ENCODE measurements around the gene SGCA.
A peak's percentile ranks its signal among the peaks of the same experiment; 100 is the strongest.

SGCA gene

DNA sequence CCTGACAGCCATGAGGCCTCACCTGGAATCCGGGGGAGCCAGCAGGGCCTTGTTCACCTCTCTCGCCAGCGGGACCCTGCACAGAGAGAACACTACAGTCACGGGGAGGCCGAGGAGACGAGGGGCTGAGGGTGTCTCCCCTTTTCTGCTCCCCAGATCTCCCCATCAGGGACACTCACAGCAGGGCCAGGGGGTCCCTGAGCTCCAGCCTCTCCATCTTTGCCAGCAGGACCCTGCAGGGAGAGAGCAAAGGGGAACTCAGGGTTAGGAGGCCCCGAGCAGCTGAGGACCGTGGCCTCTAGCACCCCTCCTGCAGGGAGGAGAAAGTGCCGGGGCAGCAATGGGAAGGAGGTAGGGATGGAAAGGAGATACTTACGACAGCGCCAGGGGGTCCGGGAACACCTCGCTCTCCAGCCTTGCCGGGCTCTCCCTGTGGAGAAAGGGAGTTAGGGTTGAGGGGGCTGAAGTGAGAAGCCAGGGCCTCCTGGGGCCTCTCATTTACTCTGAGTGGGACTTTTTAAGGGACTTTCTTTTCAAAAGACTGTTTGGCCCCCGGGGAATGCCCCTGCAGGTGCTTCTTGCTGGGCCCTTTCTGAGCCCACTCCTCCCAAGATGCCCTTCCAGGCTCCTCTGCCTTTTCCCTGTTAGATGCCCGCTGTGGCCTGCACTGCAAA is 26.9 kb downstream of the SGCA start:
- DNase-seq (ENCODE audit: low read depth in 2 of 2, low spot score in 1 of 2) = no peak

DNA sequence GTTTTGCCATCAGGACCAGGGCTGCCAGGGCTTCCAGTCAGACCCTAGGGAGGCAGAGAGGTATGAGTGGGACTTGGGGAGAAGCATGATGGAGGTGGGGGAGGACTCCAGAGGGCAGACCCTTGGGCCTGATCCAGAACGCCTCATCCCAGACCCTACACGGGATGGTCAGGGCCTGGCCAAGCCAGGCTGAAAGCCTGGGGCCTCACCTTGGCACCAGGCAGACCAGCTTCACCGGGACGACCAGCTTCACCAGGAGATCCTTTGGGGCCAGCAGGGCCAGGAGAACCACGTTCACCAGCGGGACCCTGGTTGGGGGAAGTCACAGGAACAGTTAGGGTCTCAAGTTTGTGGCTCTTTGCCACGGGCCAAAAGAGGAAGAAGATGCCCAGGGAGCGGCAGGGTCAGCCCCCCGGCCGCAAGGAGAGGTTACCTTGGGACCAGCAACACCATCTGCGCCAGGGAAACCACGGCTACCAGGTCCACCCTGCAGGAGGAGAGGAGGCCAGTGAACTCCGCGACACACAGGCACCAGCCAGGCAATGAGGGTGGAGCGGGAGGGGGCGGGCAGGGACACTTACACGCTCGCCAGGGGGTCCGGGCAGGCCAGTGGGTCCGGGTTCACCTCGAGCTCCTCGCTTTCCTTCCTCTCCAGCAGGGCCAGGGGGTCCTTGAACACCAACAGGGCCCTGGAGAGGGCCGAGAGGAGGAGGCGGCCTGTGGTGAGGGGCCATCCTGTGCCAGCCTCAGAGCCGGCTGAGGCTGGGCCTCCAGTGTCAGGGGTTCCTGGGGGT is 28.5 kb downstream of the SGCA start:
- no peak for DNase-seq (ENCODE audit: low read depth in 2 of 2, low spot score in 1 of 2)

DNA sequence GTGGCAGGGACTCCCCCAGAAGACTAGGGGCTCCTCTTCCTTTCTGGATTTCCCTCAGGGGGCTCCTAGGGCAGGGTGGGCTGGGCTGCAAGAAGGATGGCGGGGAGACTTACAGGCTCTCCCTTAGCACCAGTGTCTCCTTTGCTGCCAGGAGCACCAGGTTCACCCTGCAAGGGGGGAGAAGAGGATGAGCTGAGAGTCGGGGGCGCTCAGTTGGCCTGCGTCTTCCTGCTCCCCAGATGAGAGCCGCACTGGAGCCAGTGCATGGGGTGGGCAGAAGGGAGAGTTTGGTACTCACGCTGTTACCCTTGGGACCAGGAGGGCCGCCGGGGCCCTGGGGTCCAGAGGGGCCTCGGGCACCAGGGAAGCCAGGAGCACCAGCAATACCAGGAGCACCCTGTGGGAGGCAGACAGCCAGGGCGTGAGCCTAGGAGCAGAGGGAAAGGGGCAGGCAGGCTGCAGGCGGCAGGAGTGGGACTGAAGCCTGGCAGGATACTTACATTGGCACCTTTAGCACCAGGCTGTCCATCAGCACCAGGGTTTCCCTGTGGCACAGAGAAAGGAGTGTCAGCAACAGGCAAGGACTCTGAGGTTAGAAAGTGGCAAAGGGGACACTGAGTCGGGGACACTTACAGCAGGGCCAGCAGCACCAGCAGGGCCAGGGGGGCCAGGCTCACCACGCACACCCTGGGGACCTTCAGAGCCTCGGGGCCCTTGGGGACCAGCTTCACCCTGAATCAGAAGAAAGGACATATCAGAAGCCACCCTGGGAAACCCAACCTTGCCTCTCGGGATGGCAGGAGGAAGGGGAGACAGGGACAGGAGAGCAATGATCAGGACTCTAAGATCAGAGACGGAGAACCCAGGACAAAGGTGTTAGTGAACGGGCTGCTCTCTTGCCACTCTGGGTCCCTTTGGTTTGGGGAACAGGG is 29.4 kb downstream of the SGCA start:
- no peak for DNase-seq (ENCODE audit: low read depth in 2 of 2, low spot score in 1 of 2)

DNA sequence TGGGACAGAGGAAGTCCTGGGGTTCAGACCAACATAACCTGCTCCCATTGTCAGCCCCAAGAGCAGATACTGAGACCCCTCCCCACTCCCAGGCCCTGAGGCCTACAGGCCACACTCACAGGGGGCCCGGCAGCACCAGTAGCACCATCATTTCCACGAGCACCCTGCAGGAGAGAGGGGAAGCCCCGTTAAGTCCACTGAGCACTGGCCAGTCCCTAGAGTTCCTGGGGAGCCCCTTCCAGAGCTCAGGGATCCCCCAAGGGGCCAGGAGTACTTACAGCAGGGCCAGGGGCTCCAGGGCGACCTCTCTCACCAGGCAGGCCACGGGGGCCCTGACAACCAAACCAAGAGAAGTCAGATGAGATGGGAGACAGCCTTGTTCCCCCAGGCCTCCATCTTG is 30.2 kb downstream of the SGCA start:
- no peak for DNase-seq (ENCODE audit: low read depth in 2 of 2, low spot score in 1 of 2)

DNA sequence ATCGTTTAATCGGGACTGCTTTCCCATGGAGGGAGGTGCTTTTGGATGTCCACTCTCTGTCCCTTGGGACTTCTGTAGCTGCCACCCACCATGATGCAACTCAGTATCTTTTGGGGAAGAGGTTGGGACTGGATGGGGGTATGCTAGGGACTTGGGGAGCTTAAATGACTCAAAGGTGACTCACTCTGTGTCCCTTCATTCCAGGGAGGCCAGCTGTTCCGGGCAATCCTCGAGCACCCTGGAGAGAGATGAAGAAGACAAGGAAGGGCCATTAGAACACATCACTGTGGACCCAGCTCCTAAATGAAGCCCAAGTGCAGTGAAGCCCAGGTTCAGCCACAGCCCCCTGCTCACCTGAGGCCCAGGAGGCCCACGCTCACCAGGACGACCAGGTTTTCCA is 31.0 kb downstream of the SGCA start:
- DNase-seq (ENCODE audit: low read depth in 2 of 2, low spot score in 1 of 2) = no peak

DNA sequence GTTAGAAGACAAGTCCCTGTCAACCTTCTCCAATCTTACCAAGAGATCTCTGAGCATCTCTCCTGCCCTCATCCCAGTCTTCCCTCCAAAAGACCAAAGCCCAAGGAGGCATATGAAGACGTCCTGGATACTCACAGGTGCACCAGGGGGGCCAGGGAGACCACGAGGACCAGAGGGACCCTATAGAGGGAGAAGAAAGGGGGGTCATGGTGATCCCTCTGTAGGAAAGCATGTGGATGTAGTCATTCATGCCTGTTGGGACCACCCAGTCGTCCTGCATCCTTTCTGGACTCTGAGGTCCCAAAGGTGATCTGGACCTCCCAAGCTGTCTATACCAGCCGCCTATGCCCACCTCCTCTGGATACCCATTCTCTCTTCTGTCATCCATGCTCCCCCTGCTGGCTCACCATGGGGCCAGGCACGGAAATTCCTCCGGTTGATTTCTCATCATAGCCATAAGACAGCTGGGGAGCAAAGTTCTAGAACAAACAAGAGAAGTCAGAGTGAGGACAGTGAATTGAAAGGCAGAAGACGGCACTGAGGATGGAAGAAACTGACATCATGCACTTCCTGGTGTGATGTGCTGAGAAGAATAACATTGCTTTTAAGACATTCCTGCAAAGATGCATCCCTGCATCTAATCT is 32.3 kb downstream of the SGCA start:
- DNase-seq (ENCODE audit: low read depth in 2 of 2, low spot score in 1 of 2) = peak in 1 of 2 donors; percentile 18

DNA sequence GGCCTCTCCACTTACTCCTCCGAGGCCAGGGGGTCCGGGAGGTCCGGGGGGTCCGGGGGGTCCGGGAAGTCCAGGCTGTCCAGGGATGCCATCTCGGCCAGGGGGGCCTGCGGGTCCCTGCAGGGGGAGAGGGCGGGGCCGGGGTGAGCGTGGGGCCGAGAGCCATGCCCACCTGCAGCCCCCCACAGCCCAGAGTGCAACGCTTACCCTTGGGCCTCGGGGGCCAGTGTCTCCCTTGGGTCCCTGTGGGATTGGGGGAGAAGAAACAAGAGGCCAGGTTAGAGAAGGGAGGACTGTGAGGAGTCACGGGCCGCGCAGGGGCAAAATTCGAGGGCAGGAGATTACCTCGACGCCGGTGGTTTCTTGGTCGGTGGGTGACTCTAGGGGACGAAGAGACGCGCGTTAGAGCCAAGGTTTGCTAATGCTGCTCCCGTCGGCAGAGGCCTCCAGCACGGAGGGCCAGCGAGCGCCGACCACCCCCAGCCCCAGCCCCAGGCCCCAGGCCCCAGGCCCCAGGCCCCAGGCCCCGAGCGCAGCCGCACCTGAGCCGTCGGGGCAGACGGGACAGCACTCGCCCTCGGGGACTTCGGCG is 33.5 kb downstream of the SGCA start:
- DNase-seq (ENCODE audit: low read depth in 2 of 2, low spot score in 1 of 2) = no peak

DNA sequence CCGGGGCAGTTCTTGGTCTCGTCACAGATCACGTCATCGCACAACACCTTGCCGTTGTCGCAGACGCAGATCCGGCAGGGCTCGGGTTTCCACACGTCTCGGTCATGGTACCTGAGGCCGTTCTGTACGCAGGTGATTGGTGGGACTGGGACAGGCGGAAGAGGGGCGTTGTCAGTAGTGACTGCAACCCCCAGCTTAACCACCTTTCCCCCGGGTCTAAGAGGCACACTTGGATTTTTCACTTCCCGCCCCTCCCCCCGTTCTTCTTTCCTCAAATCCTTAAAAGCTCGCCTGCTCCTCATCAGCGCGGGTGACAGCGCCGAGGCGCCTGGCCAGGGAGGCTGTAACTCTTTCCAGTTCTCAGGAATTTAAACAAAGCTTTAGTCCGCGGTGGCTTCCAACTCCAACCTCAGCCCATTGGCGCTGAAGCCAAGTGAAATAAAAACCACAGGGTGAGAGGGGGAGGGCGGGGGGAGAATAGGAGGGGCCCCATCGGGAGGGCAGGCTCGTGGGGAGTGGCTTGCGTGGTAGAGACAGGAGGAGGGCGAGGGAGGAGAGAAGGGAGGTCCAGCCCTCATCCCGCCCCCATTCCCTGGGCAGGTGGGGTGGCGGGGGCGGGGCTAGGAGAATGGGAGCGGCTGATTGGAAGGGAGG is 34.1 kb downstream of the SGCA start:
- DNase-seq (ENCODE audit: low read depth in 2 of 2, low spot score in 1 of 2) = peak; percentile 30 to 32

DNA sequence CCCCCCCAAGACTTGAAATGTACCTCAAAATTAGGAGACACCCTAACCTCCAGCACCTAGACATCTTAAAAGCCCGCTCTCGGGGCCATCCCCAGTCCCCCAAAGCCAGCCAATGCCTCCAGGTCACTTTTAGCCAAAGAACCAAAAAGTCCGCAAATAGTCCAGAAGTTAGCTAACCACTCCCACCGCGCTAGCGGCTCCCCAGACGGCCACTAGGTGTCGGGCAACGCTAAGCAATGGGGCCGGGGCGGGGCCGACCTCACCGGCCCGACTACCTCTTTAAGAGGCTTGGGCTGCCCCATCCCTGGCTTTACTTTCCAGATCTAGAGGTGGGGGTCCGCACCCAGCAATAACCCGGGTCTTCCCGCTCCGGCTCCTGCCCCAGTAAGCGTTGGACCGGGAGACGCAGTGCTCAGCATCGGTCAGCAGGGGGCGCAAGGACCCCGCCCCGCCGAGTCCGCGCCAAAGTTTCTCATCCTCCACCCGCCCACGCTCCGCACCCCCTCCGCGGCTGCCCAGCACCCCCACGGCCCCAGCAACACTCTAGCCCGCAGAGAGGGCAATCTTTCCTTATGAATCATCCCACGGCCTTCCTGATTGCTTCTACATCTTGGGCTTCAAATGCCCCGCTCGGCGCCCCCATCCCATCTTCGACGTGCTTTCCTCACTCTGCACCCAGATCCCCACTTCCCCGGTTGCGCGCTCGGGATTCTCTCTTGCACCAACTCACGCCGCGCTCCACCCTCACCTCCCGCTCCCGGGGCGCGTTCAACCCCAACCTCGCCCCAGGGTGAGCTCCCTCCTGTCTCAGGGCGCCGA is 34.9 kb downstream of the SGCA start:
- peak; percentile 53 to 54 for DNase-seq (ENCODE audit: low read depth in 2 of 2, low spot score in 1 of 2)

DNA sequence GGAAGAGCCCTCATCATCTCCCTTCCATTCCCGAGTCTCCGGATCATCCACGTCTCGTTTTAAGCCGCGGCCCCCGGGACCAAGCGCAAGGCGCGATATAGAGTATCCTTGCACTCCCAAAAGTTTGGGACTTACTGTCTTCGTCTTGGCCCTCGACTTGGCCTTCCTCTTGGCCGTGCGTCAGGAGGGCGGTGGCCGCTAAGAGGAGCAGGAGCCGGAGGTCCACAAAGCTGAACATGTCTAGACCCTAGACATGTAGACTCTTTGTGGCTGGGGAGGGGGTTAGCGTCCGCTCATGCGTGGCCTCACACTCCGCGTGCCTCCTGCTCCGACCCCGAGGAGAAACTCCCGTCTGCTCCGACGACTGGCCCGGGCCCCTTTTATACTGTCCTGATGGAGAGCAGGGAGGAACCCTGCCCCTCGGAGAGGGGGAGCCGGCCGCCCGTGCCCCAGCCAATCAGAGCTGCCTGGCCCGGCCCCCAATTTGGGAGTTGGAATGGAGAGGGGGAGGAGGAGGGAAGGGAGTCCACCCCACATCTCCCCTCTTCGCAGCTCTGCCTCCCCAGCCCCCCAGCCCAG is 35.6 kb downstream of the SGCA start, which contains the start of gene COL1A1:
TSS of gene COL1A1 (minus strand) at position 356 of the 579 bp plus-strand sequence. CDS start at position 238, 118 bp downstream.
- DNase-seq (ENCODE audit: low read depth in 2 of 2, low spot score in 1 of 2) = no peak

DNA sequence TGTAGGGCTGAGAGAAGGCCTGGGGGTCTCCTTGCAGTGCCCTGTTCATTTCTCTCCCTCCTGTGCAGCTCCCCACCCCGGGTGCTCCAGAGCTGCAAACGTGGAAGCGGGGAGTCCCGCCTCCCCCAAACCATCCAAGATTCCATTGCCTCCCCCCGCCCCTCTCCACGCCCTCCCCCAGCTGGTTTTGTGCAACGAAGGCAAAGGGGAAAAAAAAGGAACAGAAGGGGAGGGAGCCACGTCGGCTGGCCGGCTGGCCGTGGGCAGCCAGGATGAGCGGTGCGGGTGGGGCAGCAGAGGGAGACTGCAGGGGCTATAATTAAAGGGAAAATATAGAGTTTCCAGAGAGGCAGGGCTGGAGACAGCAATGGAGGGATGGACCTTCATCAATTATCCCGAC is 37.3 kb downstream of the SGCA start:
- DNase-seq (ENCODE audit: low read depth in 2 of 2, low spot score in 1 of 2) = no peak

DNA sequence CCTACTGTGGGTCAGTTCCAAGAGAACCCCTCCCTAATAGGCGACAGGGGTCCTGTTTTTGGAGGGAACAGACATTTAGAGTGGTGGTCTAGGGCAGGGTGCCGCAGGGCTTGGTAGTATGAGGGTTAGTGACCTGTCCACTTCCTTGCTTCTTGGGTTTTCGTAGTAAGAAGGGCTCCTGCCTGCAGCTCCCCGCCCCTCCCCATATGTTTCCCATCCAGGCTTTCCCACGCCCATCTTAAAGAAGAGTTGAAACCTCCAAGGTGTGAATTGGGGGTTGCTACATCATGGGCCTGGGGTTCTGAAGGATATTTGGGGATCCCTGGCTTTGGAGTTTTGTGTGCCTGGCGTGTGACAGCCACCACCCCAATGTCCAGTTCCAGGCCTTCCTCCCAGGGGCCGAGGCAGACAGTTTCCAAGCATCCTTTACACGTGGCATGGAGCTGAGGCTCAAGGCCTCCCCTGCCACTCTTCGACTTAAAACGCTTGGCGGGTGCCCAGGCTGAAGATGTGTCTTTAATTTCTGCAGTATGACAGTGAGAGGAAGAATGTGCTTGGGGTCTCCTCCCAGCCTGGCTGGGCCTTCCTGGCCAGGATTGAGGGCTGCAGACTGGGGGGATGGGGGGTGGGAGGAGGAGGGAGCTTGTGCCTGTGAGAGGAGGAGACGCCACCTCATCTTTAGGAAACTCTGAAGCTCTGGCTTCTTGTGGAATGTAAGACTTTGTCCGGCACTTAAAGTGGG is 38.0 kb downstream of the SGCA start:
- no peak for DNase-seq (ENCODE audit: low read depth in 2 of 2, low spot score in 1 of 2)

DNA sequence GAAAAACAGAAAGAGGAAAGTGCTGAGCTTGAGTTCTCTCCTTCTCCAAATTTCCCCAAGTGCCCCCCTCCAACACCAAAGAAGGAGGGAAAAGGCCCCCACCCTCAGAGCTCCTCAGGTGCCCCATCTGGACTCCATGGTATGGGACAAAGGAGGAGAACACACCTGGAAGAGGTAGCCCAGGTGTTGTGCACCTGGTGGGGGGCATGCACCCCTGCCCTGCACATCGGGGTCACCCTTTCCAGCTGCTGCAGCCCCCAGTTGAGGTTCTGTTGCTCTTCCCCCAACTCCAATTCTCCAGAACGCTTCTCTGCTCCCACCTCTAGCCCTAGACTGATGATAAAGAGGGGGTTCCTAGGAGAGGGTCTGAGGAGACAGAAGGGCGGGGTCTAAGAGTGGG is 38.6 kb downstream of the SGCA start:
- no peak for DNase-seq (ENCODE audit: low read depth in 2 of 2, low spot score in 1 of 2)

DNA sequence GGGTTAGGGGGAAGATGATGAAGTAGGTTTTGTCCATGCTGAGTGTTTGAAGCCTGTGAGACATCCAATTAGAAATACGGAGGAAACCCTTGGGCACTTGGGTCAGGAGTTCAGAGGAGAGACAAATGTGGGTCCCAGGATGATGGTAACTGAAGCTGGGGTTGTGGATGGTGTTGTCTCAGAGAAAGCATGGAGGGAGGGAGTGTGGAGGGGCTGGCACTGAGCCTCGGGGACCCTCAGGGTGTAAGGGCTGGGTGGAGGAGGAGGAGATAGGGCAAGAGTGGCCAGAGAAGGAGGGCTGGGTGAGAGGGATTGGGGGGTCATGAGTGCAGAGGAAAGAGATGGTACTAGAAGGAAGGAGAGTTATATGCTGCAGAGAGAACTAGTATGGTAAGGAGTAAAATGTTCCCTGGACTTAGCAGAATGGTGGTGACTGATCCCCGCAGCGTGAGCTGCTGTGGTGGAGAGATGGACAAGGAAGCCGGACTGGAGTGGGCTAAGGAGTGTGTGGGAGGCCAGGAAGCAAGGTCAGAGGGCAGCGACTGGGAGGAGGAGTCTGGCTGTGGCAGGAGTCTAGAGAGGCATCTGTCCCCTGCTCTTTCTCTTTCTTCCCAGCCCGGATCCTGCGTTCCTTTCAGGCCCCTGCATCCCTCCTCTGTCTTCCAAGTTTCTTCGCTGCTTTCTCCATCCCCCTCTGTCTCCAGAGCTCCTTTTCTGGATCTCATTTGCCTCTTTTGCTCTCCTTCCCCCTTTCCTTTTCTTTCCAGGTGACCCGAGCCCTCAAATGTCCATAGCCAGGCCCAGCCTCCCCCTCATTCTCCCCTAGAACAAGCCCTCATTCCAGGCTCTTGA is 39.5 kb downstream of the SGCA start:
- no peak for DNase-seq (ENCODE audit: low read depth in 2 of 2, low spot score in 1 of 2)

DNA sequence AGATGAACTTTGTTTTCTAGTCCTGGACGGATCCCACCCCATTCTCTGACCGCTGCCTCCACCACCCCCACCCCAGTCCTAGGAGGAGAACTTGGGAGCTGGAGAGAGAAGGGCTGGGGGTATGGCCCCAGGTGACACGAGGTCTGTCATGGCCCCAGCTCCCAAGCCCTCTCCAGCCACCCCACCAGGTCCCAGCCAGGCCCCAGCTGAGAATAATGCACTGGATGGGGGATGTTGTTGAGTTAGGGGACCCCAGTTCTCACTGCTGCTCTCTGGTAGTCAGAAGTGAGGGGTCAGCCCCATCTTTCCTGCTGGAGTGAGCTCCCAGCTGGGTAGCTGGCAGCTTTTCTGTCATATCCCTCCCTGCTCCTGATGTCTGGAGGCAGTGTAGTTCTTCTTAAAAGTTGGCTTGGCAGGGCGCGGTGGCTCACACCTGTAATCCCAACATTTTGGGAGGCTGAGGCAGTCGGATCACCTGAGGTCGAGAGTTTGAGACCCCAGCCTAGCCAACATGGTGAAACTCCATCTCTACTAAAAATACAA is 40.2 kb downstream of the SGCA start:
- no peak for DNase-seq (ENCODE audit: low read depth in 2 of 2, low spot score in 1 of 2)

DNA sequence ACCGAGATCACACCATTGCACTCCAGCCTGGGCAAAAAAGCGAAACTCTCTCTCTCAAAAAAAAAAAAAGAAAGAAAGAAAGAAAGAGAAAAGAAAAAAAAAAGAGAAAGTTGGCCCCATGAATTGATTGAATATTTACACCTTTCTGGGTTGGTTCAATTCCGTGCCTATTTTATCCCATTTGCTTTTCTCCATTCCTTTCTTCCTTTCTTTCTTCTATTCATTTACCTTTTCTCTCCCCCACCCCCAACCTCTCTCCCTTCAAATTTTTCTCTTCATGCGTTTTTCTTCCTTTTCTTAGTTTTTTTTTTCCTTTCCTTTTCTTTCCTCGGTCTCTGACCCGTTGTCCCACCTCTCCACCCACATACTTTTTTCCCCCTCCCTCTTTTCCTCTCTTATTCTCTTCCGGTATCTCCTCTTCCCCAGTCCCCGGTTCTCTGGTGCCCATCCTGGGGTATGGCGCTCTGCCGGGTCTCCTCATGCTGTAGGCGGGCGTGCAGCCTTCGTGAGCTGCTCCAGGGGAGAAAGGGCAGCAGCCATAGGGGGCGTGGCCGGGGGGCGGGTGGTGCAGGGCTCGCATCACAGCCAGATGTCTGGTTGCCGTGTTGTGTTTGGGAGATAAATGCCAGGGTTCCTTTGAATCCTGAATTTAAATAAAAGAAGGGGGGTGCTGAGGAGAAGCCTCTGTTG is 40.9 kb downstream of the SGCA start:
- DNase-seq (ENCODE audit: low read depth in 2 of 2, low spot score in 1 of 2) = no peak

Data from stimulated activated CD8-positive, alpha-beta memory T cell treated with anti-CD3 and anti-CD28 coated beads, Interleukin-4, amount 100 ng/mL, for 4 hours (primary cell).